Fibroblast of gingiva (primary cell): ENCODE data around the gene NPEPL1.
"Not testable (repeated sequence)": the region's sequence is repeated elsewhere in the genome, so short reads cannot be mapped to it uniquely, and the experiment has no call there.

ENCODE experiments used
- DNase-seq: peaks from one replicate; pipeline ENCODE4 v3.0.0-alpha.2; 2011; ENCODE audit warnings: low read depth

The NPEPL1 gene

GRCh38 chr20:58692579-58693225 is at the start of gene NPEPL1:
NPEPL1 (plus strand) TSS chr20:58692800; CDS start chr20:58692901, 101 bp downstream.
- DNase-seq: peak; percentile 81

GRCh38 chr20:58642896-58643295 is 49.7 kb upstream of the NPEPL1 start:
- DNase-seq: not testable (repeated sequence)

GRCh38 chr20:58645412-58645968 is 47.1 kb upstream of the NPEPL1 start:
- no peak for DNase-seq

DNA sequence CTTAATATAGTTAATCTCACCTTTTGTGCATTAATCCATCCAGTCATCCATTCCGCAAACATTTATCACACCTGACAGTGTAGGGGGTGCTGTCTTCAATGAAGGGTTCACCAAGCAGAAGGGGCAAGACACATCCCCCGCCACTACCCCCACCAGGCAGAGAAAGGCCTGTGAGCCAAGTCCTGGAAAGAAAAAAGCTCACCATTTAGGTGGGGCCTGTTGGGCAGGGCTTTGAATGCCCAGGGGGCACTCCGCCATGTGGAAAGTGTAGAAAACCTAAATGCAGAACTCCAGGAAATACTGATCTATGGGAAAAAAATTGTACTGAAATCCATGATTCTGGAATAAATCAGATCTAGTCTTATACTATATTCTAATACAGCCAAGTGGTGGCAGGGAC is 46.3 kb upstream of the NPEPL1 start:
- no peak for DNase-seq

GRCh38 chr20:58646703-58647102 is 45.9 kb upstream of the NPEPL1 start:
- no peak for DNase-seq

DNA sequence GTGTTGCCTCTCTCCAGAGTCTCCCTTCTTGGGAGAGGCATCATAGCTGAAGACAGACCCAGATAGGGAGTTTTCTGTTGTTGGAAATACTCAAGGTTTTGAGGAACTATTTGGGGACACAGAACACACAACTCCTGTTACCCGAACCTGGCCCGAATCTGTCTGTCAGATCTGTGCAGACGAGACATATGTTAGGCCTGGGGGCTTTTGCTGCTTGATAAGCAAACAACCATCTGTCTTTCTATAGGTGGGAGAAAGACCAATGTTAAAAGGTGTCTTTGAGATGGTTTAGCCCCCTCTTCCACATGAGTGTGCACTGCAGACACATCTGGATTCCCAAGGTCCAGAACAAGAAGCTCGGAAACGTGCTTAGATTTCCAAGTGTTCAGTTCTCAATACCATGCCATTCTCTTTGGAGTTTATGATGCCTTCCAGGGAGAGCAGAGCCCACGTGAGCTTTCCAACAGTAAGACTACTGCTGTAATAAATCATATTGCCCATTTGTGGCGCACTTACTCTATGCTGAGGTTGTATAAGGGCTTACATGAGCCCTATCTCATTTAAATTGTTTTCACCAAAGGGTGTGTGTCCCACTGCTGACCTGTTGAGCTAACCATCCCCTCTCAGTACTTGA is 45.3 kb upstream of the NPEPL1 start:
- DNase-seq: no peak

- DNase-seq: peak; percentile 45
These were observed 44.7 kb upstream of the NPEPL1 start for GRCh38 chr20:58647796-58648501.

DNA sequence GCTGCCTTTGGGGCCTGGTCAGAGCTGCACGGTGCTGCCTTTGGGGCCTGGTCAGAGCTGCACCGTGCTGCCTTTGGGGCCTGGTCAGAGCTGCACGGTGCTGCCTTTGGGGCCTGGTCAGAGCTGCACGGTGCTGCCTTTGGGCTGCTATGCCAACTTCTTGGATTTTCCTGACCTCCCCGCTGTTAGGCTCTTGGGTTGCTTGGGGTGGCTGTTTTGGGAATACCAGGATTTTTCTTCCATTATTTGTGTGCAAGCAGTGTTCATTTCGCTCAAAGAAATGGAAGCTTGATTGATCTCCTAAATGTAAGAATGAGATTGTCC is 44.1 kb upstream of the NPEPL1 start:
- DNase-seq: not testable (repeated sequence)

DNA sequence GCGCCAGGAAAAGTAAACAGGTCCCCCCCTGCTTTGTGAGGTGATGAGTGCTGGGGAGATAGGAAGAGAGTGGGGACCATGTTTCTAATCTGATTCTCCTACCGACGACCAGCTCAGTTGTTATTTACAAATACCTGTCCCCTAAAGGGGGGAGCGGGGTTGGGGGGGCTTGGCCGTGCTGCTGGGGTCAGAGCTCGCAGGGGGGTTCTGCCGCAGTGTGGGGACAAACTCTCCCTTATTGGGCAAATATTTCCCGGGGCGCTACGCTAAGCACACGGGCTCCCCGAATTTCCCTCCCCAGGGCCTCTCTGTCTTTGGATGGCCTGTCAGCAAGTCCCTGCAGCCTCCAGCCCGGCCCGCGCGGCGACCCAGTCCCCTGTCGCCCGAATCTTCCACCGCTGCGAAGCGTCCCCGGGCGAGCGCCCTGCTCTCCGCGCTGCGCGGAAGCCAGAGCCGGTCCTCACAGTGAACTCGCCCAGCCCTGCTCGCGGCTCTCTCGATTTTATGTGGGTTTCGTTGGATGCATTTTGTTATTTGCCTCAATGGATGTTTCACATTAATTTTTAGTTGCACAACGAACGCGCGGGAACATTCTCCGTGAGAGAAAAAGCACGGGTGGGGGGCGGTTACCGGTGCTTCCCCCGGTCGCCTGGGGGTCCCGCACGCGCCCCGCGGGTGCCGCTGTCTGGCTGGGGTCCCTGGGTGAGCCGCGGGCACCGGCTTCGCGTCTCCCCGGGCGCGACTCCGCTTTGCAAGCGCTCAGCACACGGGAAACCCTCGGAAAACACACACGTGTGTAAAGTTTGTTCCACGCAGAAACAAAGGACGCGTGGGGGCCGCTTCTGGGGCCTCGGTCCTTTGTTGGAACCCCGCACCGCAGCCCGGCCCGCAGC is 43.1 kb upstream of the NPEPL1 start:
- no peak for DNase-seq

DNA sequence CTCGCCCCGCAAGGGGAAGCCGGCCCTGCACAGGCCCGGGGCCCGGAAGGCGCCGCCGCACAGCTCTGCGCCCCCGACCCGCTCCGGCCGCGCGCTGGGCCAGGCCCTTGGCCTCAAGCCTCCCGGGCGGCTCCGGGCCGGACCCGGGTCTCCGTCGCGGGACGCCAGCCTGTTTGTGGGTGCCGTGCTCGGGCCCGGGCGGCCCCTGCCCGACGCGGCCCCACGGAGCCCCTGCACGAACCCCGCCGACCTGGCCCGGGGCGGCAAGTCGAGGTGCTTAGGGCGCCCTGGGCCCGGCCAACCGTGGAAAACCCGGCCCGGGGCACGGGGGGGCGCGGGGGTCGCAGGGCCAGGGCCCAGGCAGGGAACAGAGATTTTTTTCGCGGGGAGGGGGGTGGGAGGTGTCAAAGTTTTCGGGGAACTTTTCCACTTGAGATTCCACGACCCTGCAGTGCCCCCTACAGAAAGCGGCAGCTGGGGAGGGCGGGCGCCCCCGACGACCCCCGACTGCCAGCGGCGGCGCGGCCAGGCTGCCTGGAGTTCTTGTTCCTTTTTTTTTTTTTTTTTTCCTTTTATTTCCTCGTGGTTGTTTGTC is 42.3 kb upstream of the NPEPL1 start:
- no peak for DNase-seq

- peak; percentile 95 for DNase-seq
These were observed 41.6 kb upstream of the NPEPL1 start, which contains the start of gene STX16 for GRCh38 chr20:58650776-58651558. STX16 (plus strand) TSS chr20:58651283; CDS start chr20:58652007, 724 bp downstream.

GRCh38 chr20:58651559-58651945 is 41.0 kb upstream of the NPEPL1 start:
- no peak for DNase-seq

DNA sequence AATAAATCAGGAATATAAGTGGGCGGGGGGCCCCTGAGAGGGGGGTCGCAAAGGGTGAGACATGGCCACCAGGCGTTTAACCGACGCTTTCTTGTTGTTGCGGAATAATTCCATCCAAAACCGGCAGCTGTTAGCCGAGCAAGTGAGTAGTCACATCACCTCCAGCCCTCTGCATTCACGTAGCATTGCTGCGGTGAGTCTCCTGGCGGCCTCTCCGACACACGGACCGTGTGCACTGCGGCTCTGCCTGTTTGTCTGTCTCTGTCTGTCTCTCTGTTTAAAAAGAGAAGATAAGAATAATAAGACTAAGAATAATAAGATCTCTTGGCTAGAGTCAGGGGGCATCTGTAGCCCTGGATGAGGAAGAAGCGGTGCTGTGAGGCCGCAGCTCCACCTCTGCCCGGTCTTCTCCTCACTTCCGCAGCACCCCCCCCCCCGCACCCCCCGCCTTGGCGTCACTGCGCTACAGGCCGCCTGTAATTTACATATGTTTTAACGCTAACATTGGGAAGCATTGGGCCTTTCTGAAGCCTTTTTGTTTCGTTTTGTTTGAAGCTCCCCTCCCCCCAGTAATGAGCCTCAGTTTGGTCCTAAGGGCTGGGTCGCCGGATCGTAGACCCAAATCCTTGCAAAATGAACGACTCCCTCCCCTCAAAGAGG is 40.5 kb upstream of the NPEPL1 start:
- peak; percentile 73 for DNase-seq

GRCh38 chr20:58652606-58653294 is 39.9 kb upstream of the NPEPL1 start:
- no peak for DNase-seq

GRCh38 chr20:58654337-58654736 is 38.3 kb upstream of the NPEPL1 start:
- DNase-seq: no peak

DNA sequence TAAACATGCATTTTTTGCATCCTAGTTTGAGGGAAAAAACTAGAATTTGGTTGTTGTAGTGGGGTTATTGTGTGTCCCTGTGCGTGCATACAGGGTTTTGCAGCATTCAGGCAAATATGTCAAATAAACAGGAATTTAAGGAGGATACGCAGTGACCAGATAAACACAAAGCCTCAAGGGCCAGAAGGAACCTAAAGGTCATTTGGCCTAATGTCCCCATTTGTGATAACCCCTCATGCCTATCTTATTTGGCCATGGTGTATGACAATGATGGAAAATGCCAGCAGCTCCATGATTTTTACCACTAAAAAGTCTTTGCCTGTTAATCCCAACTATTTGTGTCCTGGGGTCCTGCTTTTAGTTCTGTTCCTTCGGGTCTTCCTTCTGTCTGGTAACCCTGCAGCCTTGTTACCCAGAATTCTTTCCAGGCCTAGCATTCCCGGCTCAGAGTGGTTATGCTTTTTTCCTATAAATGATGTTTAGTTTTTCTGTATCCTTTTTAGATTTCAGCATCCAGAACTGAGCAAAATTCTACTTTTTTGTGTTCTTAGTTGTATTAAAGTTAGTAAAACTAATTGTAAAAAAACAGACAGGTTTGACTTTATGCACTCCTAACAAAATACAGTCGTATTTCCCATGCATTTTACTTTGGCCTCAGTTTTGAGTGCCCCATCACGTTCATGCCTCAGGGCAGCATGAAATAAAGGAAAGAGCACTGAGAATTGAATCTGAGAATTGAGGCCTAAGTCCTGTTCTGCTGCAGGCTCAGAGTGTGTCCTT is 37.1 kb upstream of the NPEPL1 start:
- DNase-seq: no peak

- DNase-seq: no peak
These were observed 35.8 kb upstream of the NPEPL1 start for GRCh38 chr20:58656831-58657230.

- DNase-seq: no peak
These were observed 35.3 kb upstream of the NPEPL1 start for GRCh38 chr20:58657262-58657661.

- DNase-seq: no peak
These were observed 34.6 kb upstream of the NPEPL1 start for GRCh38 chr20:58657986-58658385.
